HepG2 (cell line): ENCODE measurements around the gene SYT8. TPM values are rescaled to one million over a fixed set of nuclear protein-coding genes. Genes with fewer than 3 reads are reported as not detected.

Source experiments
- NFKB2 ChIP-seq: sonication (generic); formaldehyde crosslinking; IDR thresholded peaks from 2 replicates; pipeline ENCODE4 v1.4.0; 2020; ENCODE audit warnings: missing genetic modification reagents, borderline replicate concordance
- U2AF2 ChIP-seq: fragments of 200-400 bp; formaldehyde crosslinking; IDR thresholded peaks from 2 replicates; pipeline ENCODE4 v1.6.1; 2017; ENCODE audit warnings: low read depth, mild to moderate bottlenecking, low read length
- ZBTB21 ChIP-seq: sonication (generic); formaldehyde crosslinking; IDR thresholded peaks from 2 replicates; pipeline ENCODE4 v1.4.0; 2020; ENCODE audit warnings: missing genetic modification reagents
- ZNF777 ChIP-seq: sonication (generic); formaldehyde crosslinking; IDR thresholded peaks from 2 replicates; pipeline ENCODE4 v1.4.0; 2020; ENCODE audit warnings: missing genetic modification reagents
- polyA plus RNA-seq, 8 experiments: library from polyadenylated mRNA; depleted of rRNA in 3 of 8; stranded (reverse) in 7 of 8; unstranded in 1 of 8; fragments of >200 nt; fragmentation: Illumina TruSeq in 4 of 8; extraction: Trizol in 4 of 8; gene quantifications; 2 replicates each; pipeline versions ENCODE4 v1.2.1 to v1.2.3, GENCODE V29; 2011 to 2016; ENCODE audit warnings: low read depth in 4 of 8, missing spikeins in 1 of 8, mixed read lengths in 1 of 8; ENCODE audit not compliant: insufficient read depth in 1 of 8
- total RNA-seq, 5 experiments: library from RNA; depleted of rRNA; stranded (reverse); fragments of >200 nt; fragmentation: Illumina TruSeq; extraction: Trizol; gene quantifications; 2 replicates each; pipeline ENCODE4 v1.2.3, GENCODE V29; 2016; ENCODE audit warnings: low read depth in 1 of 5
- TF ChIP-seq, protein P1 (sequence below): sonication (generic); formaldehyde crosslinking; IDR thresholded peaks from 2 replicates; pipeline ENCODE4 v1.4.0; 2020; ENCODE audit warnings: missing genetic modification reagents
- TF ChIP-seq, protein P2 (sequence below): sonication (generic); formaldehyde crosslinking; IDR thresholded peaks from 2 replicates; pipeline ENCODE4 v1.8.0; 2023; ENCODE audit warnings: mild to moderate bottlenecking, missing genetic modification reagents
- TF ChIP-seq, protein P3 (sequence below): sonication (generic); formaldehyde crosslinking; IDR thresholded peaks from 2 replicates; pipeline ENCODE4 v1.4.0; 2020; ENCODE audit warnings: mild to moderate bottlenecking, missing genetic modification reagents
- TF ChIP-seq, protein P4 (sequence below): sonication (generic); formaldehyde crosslinking; IDR thresholded peaks from 2 replicates; pipeline ENCODE4 v1.8.1; 2023; ENCODE audit warnings: mild to moderate bottlenecking, missing genetic modification reagents
- TF ChIP-seq, protein P5 (sequence below): fragments of 450-650 bp; IDR thresholded peaks from 2 replicates; pipeline ENCODE4 v1.6.1; 2016
- TF ChIP-seq, protein P6 (sequence below): sonication (generic); formaldehyde crosslinking; conservative IDR thresholded peaks from 2 replicates; pipeline ENCODE4 v1.4.0; 2020; ENCODE audit warnings: missing genetic modification reagents
- TF ChIP-seq, protein P7 (sequence below): sonication (generic); formaldehyde crosslinking; IDR thresholded peaks from 2 replicates; pipeline ENCODE4 v1.8.1; 2023; ENCODE audit warnings: mild to moderate bottlenecking, moderate library complexity, missing genetic modification reagents

SYT8 gene
- total and polyA plus RNA-seq, 2 of the 13 experiments (the other 11 are each of a cell fraction or from before 2014, with no cell fraction given): 0.60 to 2.3 TPM

DNA sequence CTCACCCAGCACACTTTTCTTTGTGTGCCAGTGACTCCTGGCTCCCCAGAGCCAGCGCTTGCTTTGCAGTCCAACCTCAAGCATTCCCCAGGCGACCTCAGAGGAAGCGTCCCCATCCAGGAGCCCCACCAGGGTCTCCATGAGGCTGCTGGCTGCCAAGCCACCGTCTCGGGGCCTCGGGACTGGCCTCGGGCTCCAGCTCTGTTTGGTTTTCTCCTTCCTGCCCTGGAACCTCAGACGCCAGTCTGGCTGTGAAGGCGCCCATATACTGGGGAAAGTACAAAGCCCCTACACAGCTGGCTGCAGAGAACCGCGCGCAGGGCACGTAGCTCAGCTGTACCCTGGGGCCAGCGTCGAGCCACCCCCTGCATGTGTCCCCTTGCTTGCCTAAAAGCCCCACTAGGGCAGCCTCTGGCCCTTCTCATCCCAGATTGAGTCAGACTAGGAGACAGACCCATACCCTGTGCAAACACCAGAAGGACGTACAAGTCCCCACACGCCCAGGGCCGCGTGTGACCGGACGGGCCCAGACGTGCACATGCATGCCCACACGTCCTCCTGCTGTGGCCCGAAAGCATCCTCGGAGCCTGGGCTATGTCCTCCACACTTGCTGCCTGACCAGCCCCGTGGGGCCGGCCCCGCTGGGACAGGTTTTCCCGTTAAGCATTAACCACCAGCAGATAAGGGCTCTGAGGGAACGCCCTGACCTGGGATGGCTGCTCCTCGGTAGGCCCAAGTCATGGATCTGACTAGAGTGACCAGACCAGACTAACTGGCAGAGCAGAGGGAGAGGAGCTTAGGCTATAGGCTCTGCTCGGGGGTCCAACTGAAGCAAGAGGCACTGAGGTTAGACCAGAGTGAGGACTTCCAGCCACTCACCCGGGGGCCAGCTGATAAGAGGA lies 4.2 kb upstream of the SYT8 start (continued):
- TF ChIP-seq, protein P1, sequence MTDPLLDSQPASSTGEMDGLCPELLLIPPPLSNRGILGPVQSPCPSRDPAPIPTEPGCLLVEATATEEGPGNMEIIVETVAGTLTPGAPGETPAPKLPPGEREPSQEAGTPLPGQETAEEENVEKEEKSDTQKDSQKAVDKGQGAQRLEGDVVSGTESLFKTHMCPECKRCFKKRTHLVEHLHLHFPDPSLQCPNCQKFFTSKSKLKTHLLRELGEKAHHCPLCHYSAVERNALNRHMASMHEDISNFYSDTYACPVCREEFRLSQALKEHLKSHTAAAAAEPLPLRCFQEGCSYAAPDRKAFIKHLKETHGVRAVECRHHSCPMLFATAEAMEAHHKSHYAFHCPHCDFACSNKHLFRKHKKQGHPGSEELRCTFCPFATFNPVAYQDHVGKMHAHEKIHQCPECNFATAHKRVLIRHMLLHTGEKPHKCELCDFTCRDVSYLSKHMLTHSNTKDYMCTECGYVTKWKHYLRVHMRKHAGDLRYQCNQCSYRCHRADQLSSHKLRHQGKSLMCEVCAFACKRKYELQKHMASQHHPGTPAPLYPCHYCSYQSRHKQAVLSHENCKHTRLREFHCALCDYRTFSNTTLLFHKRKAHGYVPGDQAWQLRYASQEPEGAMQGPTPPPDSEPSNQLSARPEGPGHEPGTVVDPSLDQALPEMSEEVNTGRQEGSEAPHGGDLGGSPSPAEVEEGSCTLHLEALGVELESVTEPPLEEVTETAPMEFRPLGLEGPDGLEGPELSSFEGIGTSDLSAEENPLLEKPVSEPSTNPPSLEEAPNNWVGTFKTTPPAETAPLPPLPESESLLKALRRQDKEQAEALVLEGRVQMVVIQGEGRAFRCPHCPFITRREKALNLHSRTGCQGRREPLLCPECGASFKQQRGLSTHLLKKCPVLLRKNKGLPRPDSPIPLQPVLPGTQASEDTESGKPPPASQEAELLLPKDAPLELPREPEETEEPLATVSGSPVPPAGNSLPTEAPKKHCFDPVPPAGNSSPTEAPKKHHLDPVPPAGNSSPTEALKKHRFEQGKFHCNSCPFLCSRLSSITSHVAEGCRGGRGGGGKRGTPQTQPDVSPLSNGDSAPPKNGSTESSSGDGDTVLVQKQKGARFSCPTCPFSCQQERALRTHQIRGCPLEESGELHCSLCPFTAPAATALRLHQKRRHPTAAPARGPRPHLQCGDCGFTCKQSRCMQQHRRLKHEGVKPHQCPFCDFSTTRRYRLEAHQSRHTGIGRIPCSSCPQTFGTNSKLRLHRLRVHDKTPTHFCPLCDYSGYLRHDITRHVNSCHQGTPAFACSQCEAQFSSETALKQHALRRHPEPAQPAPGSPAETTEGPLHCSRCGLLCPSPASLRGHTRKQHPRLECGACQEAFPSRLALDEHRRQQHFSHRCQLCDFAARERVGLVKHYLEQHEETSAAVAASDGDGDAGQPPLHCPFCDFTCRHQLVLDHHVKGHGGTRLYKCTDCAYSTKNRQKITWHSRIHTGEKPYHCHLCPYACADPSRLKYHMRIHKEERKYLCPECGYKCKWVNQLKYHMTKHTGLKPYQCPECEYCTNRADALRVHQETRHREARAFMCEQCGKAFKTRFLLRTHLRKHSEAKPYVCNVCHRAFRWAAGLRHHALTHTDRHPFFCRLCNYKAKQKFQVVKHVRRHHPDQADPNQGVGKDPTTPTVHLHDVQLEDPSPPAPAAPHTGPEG (CRISPR knock-in tag): no peak
- peak; percentile 90 for TF ChIP-seq NFKB2
- TF ChIP-seq, protein P2, sequence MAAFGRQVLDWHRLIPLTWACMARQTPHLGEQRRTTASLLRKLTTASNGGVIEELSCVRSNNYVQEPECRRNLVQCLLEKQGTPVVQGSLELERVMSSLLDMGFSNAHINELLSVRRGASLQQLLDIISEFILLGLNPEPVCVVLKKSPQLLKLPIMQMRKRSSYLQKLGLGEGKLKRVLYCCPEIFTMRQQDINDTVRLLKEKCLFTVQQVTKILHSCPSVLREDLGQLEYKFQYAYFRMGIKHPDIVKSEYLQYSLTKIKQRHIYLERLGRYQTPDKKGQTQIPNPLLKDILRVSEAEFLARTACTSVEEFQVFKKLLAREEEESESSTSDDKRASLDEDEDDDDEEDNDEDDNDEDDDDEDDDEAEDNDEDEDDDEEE (CRISPR knock-in tag): peak; percentile 91
- peak; percentile 73 for TF ChIP-seq ZNF777
- TF ChIP-seq, protein P3, sequence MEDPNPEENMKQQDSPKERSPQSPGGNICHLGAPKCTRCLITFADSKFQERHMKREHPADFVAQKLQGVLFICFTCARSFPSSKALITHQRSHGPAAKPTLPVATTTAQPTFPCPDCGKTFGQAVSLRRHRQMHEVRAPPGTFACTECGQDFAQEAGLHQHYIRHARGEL (CRISPR knock-in tag): no peak
- TF ChIP-seq, protein P4, sequence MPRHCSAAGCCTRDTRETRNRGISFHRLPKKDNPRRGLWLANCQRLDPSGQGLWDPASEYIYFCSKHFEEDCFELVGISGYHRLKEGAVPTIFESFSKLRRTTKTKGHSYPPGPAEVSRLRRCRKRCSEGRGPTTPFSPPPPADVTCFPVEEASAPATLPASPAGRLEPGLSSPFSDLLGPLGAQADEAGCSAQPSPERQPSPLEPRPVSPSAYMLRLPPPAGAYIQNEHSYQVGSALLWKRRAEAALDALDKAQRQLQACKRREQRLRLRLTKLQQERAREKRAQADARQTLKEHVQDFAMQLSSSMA (CRISPR knock-in tag): peak; percentile 65; the same call in 1 of the 2 replicates
- TF ChIP-seq, protein P5, sequence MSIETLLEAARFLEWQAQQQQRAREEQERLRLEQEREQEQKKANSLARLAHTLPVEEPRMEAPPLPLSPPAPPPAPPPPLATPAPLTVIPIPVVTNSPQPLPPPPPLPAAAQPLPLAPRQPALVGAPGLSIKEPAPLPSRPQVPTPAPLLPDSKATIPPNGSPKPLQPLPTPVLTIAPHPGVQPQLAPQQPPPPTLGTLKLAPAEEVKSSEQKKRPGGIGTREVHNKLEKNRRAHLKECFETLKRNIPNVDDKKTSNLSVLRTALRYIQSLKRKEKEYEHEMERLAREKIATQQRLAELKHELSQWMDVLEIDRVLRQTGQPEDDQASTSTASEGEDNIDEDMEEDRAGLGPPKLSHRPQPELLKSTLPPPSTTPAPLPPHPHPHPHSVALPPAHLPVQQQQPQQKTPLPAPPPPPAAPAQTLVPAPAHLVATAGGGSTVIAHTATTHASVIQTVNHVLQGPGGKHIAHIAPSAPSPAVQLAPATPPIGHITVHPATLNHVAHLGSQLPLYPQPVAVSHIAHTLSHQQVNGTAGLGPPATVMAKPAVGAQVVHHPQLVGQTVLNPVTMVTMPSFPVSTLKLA: no peak
- TF ChIP-seq, protein P6, sequence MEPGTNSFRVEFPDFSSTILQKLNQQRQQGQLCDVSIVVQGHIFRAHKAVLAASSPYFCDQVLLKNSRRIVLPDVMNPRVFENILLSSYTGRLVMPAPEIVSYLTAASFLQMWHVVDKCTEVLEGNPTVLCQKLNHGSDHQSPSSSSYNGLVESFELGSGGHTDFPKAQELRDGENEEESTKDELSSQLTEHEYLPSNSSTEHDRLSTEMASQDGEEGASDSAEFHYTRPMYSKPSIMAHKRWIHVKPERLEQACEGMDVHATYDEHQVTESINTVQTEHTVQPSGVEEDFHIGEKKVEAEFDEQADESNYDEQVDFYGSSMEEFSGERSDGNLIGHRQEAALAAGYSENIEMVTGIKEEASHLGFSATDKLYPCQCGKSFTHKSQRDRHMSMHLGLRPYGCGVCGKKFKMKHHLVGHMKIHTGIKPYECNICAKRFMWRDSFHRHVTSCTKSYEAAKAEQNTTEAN (CRISPR knock-in tag): no peak
- TF ChIP-seq U2AF2: no peak
- TF ChIP-seq, protein P7, sequence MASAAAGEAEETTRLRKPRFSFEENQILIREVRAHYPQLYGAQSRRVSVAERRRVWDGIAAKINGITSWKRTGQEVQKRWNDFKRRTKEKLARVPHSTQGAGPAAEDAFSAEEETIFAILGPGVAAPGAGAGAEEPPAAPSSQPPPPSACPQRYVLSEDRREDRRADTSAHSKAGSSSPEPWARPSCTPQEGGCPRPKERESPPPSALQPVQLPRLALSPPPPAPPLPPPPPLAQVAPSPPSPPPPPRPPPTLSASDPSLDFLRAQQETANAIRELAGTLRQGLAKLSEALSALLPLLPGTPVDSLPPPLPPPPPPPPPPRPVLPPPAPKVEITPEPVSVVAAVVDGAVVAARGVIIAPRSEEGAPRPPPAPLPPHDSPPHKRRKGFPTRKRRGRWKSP (CRISPR knock-in tag): no peak
- TF ChIP-seq ZBTB21: no peak
